Measurements from ENCODE around the gene TMEM135.

TMEM135 gene

GRCh38 chr11:87174870-87175269, 137.1 kb downstream of the TMEM135 start:
- TF ChIP-seq TCF12 (IDR thresholded peaks at IDR 0.05; ENCODE audit: low read depth): no peak
- TF ChIP-seq YY1 (IDR thresholded peaks at IDR 0.05; ENCODE audit: low read depth): no peak
- TF ChIP-seq EP300 (IDR thresholded peaks at IDR 0.05; ENCODE audit: borderline replicate concordance): no peak
- no peak for TF ChIP-seq USF1 (IDR thresholded peaks at IDR 0.05)
- no peak for TF ChIP-seq CEBPB (IDR thresholded peaks at IDR 0.05)
- TF ChIP-seq RAD21 (IDR thresholded peaks at IDR 0.05; ENCODE audit: low read depth): no peak
- no peak for TF ChIP-seq REST (IDR thresholded peaks at IDR 0.05; ENCODE audit: low read depth)
- TF ChIP-seq ZBTB7A (IDR thresholded peaks at IDR 0.05; ENCODE audit: low read depth): no peak
- no peak for TF ChIP-seq EGR1 (IDR thresholded peaks at IDR 0.05)
- no peak for TF ChIP-seq FOXM1 (IDR thresholded peaks at IDR 0.05; ENCODE audit: borderline replicate concordance, low read depth)
- TF ChIP-seq TEAD4 (IDR thresholded peaks at IDR 0.05): no peak
- TF ChIP-seq CREB1 (IDR thresholded peaks at IDR 0.05; ENCODE audit: low read depth): no peak
- no peak for TF ChIP-seq TAF1 (IDR thresholded peaks at IDR 0.05; ENCODE audit: low read depth)
- TF ChIP-seq NFIC (IDR thresholded peaks at IDR 0.05): no peak

- no peak for TF ChIP-seq RAD21 (IDR thresholded peaks at IDR 0.05; ENCODE audit: low read depth)
- no peak for TF ChIP-seq YY1 (IDR thresholded peaks at IDR 0.05; ENCODE audit: low read depth)
- TF ChIP-seq USF1 (IDR thresholded peaks at IDR 0.05): no peak
- TF ChIP-seq CEBPB (IDR thresholded peaks at IDR 0.05): no peak
- TF ChIP-seq EP300 (IDR thresholded peaks at IDR 0.05; ENCODE audit: borderline replicate concordance): no peak
- TF ChIP-seq MAX (IDR thresholded peaks at IDR 0.05): no peak
- no peak for TF ChIP-seq CREB1 (IDR thresholded peaks at IDR 0.05; ENCODE audit: low read depth)
- no peak for TF ChIP-seq ZBTB7A (IDR thresholded peaks at IDR 0.05; ENCODE audit: low read depth)
- no peak for TF ChIP-seq TAF1 (IDR thresholded peaks at IDR 0.05; ENCODE audit: low read depth)
- TF ChIP-seq REST (IDR thresholded peaks at IDR 0.05; ENCODE audit: low read depth): no peak
- TF ChIP-seq TCF12 (IDR thresholded peaks at IDR 0.05; ENCODE audit: low read depth): no peak
- TF ChIP-seq FOXM1 (IDR thresholded peaks at IDR 0.05; ENCODE audit: borderline replicate concordance, low read depth): no peak
- no peak for TF ChIP-seq TEAD4 (IDR thresholded peaks at IDR 0.05)
- no peak for TF ChIP-seq EGR1 (IDR thresholded peaks at IDR 0.05)
- no peak for TF ChIP-seq NFIC (IDR thresholded peaks at IDR 0.05)
These were observed 138.3 kb downstream of the TMEM135 start for GRCh38 chr11:87176044-87176443.

GRCh38 chr11:87179621-87180020, 141.9 kb downstream of the TMEM135 start:
- TF ChIP-seq MAX (IDR thresholded peaks at IDR 0.05) (no peak), EP300 (IDR thresholded peaks at IDR 0.05; ENCODE audit: borderline replicate concordance) (no peak), YY1 (IDR thresholded peaks at IDR 0.05; ENCODE audit: low read depth) (no peak), RAD21 (IDR thresholded peaks at IDR 0.05; ENCODE audit: low read depth) (no peak), CREB1 (IDR thresholded peaks at IDR 0.05; ENCODE audit: low read depth) (no peak), REST (IDR thresholded peaks at IDR 0.05; ENCODE audit: low read depth) (no peak), TCF12 (IDR thresholded peaks at IDR 0.05; ENCODE audit: low read depth) (no peak), FOXM1 (IDR thresholded peaks at IDR 0.05; ENCODE audit: borderline replicate concordance, low read depth) (no peak), USF1 (IDR thresholded peaks at IDR 0.05) (no peak), TEAD4 (IDR thresholded peaks at IDR 0.05) (no peak), CEBPB (IDR thresholded peaks at IDR 0.05) (no peak), ZBTB7A (IDR thresholded peaks at IDR 0.05; ENCODE audit: low read depth) (no peak), EGR1 (IDR thresholded peaks at IDR 0.05) (no peak), TAF1 (IDR thresholded peaks at IDR 0.05; ENCODE audit: low read depth) (no peak), NFIC (IDR thresholded peaks at IDR 0.05) (no peak)

- no peak for TF ChIP-seq EP300 (IDR thresholded peaks at IDR 0.05; ENCODE audit: borderline replicate concordance)
- TF ChIP-seq USF1 (IDR thresholded peaks at IDR 0.05): no peak
- no peak for TF ChIP-seq MAX (IDR thresholded peaks at IDR 0.05)
- no peak for TF ChIP-seq REST (IDR thresholded peaks at IDR 0.05; ENCODE audit: low read depth)
- TF ChIP-seq EGR1 (IDR thresholded peaks at IDR 0.05): no peak
- no peak for TF ChIP-seq YY1 (IDR thresholded peaks at IDR 0.05; ENCODE audit: low read depth)
- TF ChIP-seq TCF12 (IDR thresholded peaks at IDR 0.05; ENCODE audit: low read depth): no peak
- TF ChIP-seq RAD21 (IDR thresholded peaks at IDR 0.05; ENCODE audit: low read depth): no peak
- no peak for TF ChIP-seq CREB1 (IDR thresholded peaks at IDR 0.05; ENCODE audit: low read depth)
- TF ChIP-seq TEAD4 (IDR thresholded peaks at IDR 0.05): no peak
- no peak for TF ChIP-seq NFIC (IDR thresholded peaks at IDR 0.05)
These were observed 143.0 kb downstream of the TMEM135 start for GRCh38 chr11:87180742-87181141.
